Neural cell (in vitro differentiated cells): ENCODE measurements around the gene FBXO38. TPM values are rescaled to one million over a fixed set of nuclear protein-coding genes. Genes with fewer than 3 reads are reported as not detected.

Experiments
- H2AFZ ChIP-seq: fragments of 200-600, 300-800 bp; sonication (generic), shearing (Covaris generic); 2 replicates; pipeline ENCODE4 v1.6.0; 2014; ENCODE audit warnings: low read depth, mild to moderate bottlenecking, antibody characterized with exemption, low read length, moderate library complexity
- H3F3A ChIP-seq: fragments of 200-600 bp; shearing (Covaris generic); 2 replicates; pipeline ENCODE4 v1.6.1; 2016; ENCODE audit warnings: mild to moderate bottlenecking, moderate library complexity, mixed read lengths, antibody characterized with exemption, low read length; ENCODE audit not compliant: insufficient read depth, poor library complexity, severe bottlenecking
- H3K27ac ChIP-seq: fragments of 200-600, 300-800 bp; sonication (generic), shearing (Covaris generic); 2 replicates; pipeline ENCODE4 v1.5.1; 2014; ENCODE audit warnings: mild to moderate bottlenecking, low read length, moderate library complexity
- H3K27me3 ChIP-seq: fragments of 300-800, 200-600 bp; sonication (generic), shearing (Covaris generic); 2 replicates; pipeline ENCODE4 v1.6.0; 2014; ENCODE audit warnings: mild to moderate bottlenecking, low read depth, low read length, moderate library complexity; ENCODE audit not compliant: insufficient read depth
- H3K36me3 ChIP-seq: fragments of 300-800, 200-600 bp; sonication (generic), shearing (Covaris generic); 2 replicates; pipeline ENCODE4 v1.5.1; 2014; ENCODE audit warnings: mild to moderate bottlenecking, antibody characterized with exemption, low read length, moderate library complexity; ENCODE audit not compliant: insufficient read depth
- H3K4me2 ChIP-seq: fragments of 300-800, 200-600 bp; sonication (generic), shearing (Covaris generic); 2 replicates; pipeline ENCODE4 v1.6.0; 2014; ENCODE audit warnings: mild to moderate bottlenecking, low read length
- H3K4me3 ChIP-seq: fragments of 300-800, 200-600 bp; sonication (generic), shearing (Covaris generic); 2 replicates; pipeline ENCODE4 v1.5.1; 2014; ENCODE audit warnings: mild to moderate bottlenecking, low read length, moderate library complexity
- H3K79me2 ChIP-seq: fragments of 200-600 bp; shearing (Covaris generic); replicated peaks from 2 replicates; pipeline ENCODE4 v1.6.0; 2014; ENCODE audit warnings: mild to moderate bottlenecking, low read length, moderate library complexity; ENCODE audit not compliant: insufficient read depth
- H3K9ac ChIP-seq: fragments of 300-800, 200-600 bp; sonication (generic), shearing (Covaris generic); 2 replicates; pipeline ENCODE4 v1.6.1; 2016; ENCODE audit warnings: mild to moderate bottlenecking, low read length, mixed read lengths
- H3K9me2 ChIP-seq: fragments of 200-600 bp; shearing (Covaris generic); 2 replicates; pipeline ENCODE4 v1.6.1; 2016; ENCODE audit warnings: mild to moderate bottlenecking, low read length, mixed read lengths; ENCODE audit not compliant: insufficient read depth
- H3K9me3 ChIP-seq: fragments of 200-600, 300-800 bp; sonication (generic), shearing (Covaris generic); 2 replicates; pipeline ENCODE4 v1.6.1; 2016; ENCODE audit warnings: mild to moderate bottlenecking, mixed run types, low read length, moderate library complexity, mixed read lengths
- H4K20me1 ChIP-seq: fragments of 200-600 bp; shearing (Covaris generic); 2 replicates; pipeline ENCODE4 v1.6.1; 2016; ENCODE audit warnings: mild to moderate bottlenecking, mixed run types; ENCODE audit not compliant: insufficient read depth
- EP300 ChIP-seq: fragments of 450-650 bp; conservative IDR thresholded peaks from 2 replicates; pipeline ENCODE4 v1.6.1; 2014; ENCODE audit warnings: antibody characterized with exemption, mild to moderate bottlenecking, moderate library complexity; ENCODE audit not compliant: poor library complexity, severe bottlenecking
- EZH2 ChIP-seq: fragments of 200-600, 300-800 bp; shearing (Covaris generic), sonication (generic); IDR thresholded peaks from 2 replicates; pipeline ENCODE4 v1.6.1; 2014; ENCODE audit warnings: antibody characterized with exemption, low read length, borderline replicate concordance, mild to moderate bottlenecking; ENCODE audit not compliant: insufficient read depth, poor library complexity, severe bottlenecking
- MXI1 ChIP-seq: fragments of 450-650 bp; conservative IDR thresholded peaks from 2 replicates; pipeline ENCODE4 v1.6.1; 2014; ENCODE audit warnings: antibody characterized with exemption, mild to moderate bottlenecking; ENCODE audit not compliant: poor library complexity, severe bottlenecking
- POLR2AphosphoS5 ChIP-seq: IDR thresholded peaks from 2 replicates; pipeline ENCODE4 v1.6.1; 2012
- RAD21 ChIP-seq: fragments of 450-650 bp; conservative IDR thresholded peaks from 2 replicates; pipeline ENCODE4 v1.6.1; 2014; ENCODE audit warnings: antibody characterized with exemption, mild to moderate bottlenecking, moderate library complexity
- REST ChIP-seq: IDR thresholded peaks from 2 replicates; pipeline ENCODE4 v1.6.1; 2012; ENCODE audit warnings: borderline replicate concordance
- SMC3 ChIP-seq: fragments of 450-650 bp; conservative IDR thresholded peaks from 2 replicates; pipeline ENCODE4 v1.6.1; 2014; ENCODE audit warnings: antibody characterized with exemption, mild to moderate bottlenecking, moderate library complexity; ENCODE audit not compliant: poor library complexity
- TAF1 ChIP-seq: IDR thresholded peaks from 2 replicates; pipeline ENCODE4 v1.6.1; 2012; ENCODE audit warnings: low read depth
- polyA plus RNA-seq: library from polyadenylated mRNA; depleted of rRNA; stranded (reverse); fragments of >200 nt; gene quantifications from 2 replicates; pipeline ENCODE4 v1.2.3, GENCODE V29; 2014
- TF ChIP-seq, protein P1 (sequence below): fragments of 450-650 bp; IDR thresholded peaks from 2 replicates; pipeline ENCODE4 v1.5.1; 2014; ENCODE audit warnings: antibody characterized with exemption, mild to moderate bottlenecking, moderate library complexity; ENCODE audit not compliant: poor library complexity, severe bottlenecking

The FBXO38 gene
- polyA plus RNA-seq, 1 donor from 2014 or later, result 69.1 TPM

DNA sequence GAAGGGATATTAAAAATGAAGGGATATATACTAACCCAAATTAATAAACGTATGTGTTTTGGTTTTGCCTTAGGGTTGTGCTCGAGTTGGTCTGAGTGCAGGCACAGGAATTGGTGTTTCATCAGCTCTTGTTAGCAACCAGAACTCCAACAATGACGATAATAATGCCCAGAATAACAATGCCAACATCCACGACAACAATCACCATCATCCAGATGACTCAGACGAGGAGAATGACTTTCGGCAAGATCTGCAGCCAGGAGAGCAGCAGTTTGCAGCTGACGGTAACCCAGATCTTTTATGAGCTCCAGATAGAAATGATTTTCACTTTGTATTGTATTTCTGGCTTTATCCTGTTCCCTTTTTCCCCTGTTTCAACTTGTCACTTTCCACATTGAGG lies 33.2 kb downstream of the FBXO38 start:
- Histone ChIP-seq H3K9me2 (no peaks in the 10 kb centered on the region), H4K20me1 (no peaks in the 10 kb centered on the region), H3K79me2 (no peaks in the 10 kb centered on the region), H3K27ac (no peak overlapping the region), H3K9ac (no peak overlapping the region), H3K27me3 (no peaks in the 10 kb centered on the region), H3K9me3 (no peaks in the 10 kb centered on the region), H3K4me2 (no peak overlapping the region), H3K36me3 (peaks cover 6% of the 10 kb centered on the region), H2AFZ (no peak overlapping the region), H3F3A (no peaks in the 10 kb centered on the region), H3K4me3 (no peak overlapping the region)
- TF ChIP-seq EZH2, result no peak

DNA sequence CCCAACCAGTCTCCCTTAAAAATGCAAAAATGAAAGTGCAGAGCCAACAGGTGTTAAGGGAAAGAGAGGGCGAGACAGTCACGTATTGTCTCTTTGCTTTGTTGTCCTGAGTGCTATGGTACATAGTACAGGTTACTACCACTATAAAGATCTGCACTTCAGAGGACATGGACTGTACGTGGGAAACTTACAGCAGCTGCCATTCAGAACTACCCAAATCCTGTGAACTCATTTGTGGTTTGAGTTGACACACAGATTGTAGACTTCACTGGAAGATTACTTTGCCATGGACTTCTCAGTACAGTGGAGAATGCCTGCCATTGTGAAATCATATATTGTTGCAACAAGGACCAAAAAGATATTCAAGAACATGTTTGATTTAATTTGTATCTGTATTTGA lies 34.8 kb downstream of the FBXO38 start:
- Histone ChIP-seq H3K79me2 (no peaks in the 10 kb centered on the region), H3K9me3 (no peaks in the 10 kb centered on the region), H3K9me2 (no peaks in the 10 kb centered on the region), H2AFZ (no peak overlapping the region), H3K4me3 (no peak overlapping the region), H3K9ac (no peak overlapping the region), H3K36me3 (peaks cover 6% of the 10 kb centered on the region), H3K27me3 (no peaks in the 10 kb centered on the region), H3K27ac (no peak overlapping the region), H3F3A (no peaks in the 10 kb centered on the region), H3K4me2 (no peak overlapping the region), H4K20me1 (no peaks in the 10 kb centered on the region)
- no peak for TF ChIP-seq MXI1
- no peak for TF ChIP-seq EZH2
- no peak for TF ChIP-seq EP300
- no peak for TF ChIP-seq POLR2AphosphoS5
- no peak for TF ChIP-seq RAD21
- TF ChIP-seq TAF1, result no peak
- no peak for TF ChIP-seq SMC3
- TF ChIP-seq, protein P1, sequence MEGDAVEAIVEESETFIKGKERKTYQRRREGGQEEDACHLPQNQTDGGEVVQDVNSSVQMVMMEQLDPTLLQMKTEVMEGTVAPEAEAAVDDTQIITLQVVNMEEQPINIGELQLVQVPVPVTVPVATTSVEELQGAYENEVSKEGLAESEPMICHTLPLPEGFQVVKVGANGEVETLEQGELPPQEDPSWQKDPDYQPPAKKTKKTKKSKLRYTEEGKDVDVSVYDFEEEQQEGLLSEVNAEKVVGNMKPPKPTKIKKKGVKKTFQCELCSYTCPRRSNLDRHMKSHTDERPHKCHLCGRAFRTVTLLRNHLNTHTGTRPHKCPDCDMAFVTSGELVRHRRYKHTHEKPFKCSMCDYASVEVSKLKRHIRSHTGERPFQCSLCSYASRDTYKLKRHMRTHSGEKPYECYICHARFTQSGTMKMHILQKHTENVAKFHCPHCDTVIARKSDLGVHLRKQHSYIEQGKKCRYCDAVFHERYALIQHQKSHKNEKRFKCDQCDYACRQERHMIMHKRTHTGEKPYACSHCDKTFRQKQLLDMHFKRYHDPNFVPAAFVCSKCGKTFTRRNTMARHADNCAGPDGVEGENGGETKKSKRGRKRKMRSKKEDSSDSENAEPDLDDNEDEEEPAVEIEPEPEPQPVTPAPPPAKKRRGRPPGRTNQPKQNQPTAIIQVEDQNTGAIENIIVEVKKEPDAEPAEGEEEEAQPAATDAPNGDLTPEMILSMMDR, result no peak
- no peak for TF ChIP-seq REST

DNA sequence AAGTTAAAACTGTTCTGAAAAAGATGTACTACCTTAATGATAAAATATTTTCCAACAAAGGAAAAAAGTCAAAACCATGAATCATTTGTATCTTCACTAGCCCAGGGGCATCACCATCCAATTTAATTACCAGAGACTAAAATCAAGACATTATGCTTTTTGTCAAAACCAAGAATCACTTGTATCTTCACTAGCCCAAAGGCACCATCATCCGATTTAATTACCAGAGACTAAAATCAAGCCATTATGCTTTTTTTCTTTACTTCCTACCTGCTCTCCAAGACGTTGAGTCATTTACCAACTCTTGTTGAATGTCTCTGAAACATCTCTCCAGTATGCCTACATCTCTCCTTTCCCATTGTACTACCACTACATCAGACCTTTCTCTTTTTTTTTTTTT lies 37.9 kb downstream of the FBXO38 start:
- no peak overlapping the region for H2AFZ ChIP-seq
- no peak for TF ChIP-seq MXI1
- TF ChIP-seq SMC3, result no peak
- TF ChIP-seq POLR2AphosphoS5, result no peak
- TF ChIP-seq RAD21, result no peak
- TF ChIP-seq REST, result no peak
- TF ChIP-seq, protein P1, result no peak
- no peak for TF ChIP-seq EP300
- no peak for TF ChIP-seq TAF1
- TF ChIP-seq EZH2, result no peak
- H3K36me3 ChIP-seq, result peaks cover 15% of the 10 kb centered on the region
- no peak overlapping the region for H3K9ac ChIP-seq
- no peaks in the 10 kb centered on the region for H3K9me2 ChIP-seq
- H4K20me1 ChIP-seq, result no peaks in the 10 kb centered on the region
- no peaks in the 10 kb centered on the region for H3K79me2 ChIP-seq
- H3K4me3 ChIP-seq, result no peak overlapping the region
- no peak overlapping the region for H3K4me2 ChIP-seq
- no peaks in the 10 kb centered on the region for H3K9me3 ChIP-seq
- H3F3A ChIP-seq, result no peaks in the 10 kb centered on the region
- no peak overlapping the region for H3K27ac ChIP-seq
- H3K27me3 ChIP-seq, result no peaks in the 10 kb centered on the region
